HG03039 (cell line): ENCODE data around the gene EYA2.

Experiments
- ATAC-seq: cut with Tn5 transposase; IDR thresholded peaks from one replicate; pipeline ENCODE4 v1.9.1; 2021; ENCODE audit warnings: mild to moderate bottlenecking, moderate library complexity; ENCODE audit not compliant: unreplicated experiment

Gene EYA2

GRCh38 chr20:47216819-47217410 is 322.3 kb downstream of the EYA2 start:
- ATAC-seq = no peak

GRCh38 chr20:47217482-47218446 is 323.1 kb downstream of the EYA2 start:
- no peak for ATAC-seq

- no peak for ATAC-seq
Measured at GRCh38 chr20:47220161-47220582, 325.5 kb downstream of the EYA2 start.

GRCh38 chr20:47221036-47221625 is 326.5 kb downstream of the EYA2 start:
- no peak for ATAC-seq

- no peak for ATAC-seq
Measured at GRCh38 chr20:47222468-47223119, 328.0 kb downstream of the EYA2 start.

- no peak for ATAC-seq
Measured at GRCh38 chr20:47223896-47224295, 329.3 kb downstream of the EYA2 start.

- ATAC-seq = no peak
Measured at GRCh38 chr20:47224300-47224791, 329.7 kb downstream of the EYA2 start.

- ATAC-seq = no peak
Measured at GRCh38 chr20:47224857-47225256, 330.2 kb downstream of the EYA2 start.

GRCh38 chr20:47225458-47225857 is 330.8 kb downstream of the EYA2 start:
- ATAC-seq = no peak

GRCh38 chr20:47227119-47227518 is 332.5 kb downstream of the EYA2 start:
- no peak for ATAC-seq

- ATAC-seq = no peak
Measured at GRCh38 chr20:47227576-47227975, 332.9 kb downstream of the EYA2 start.

GRCh38 chr20:47228654-47229053 is 334.0 kb downstream of the EYA2 start:
- ATAC-seq = no peak

- ATAC-seq = no peak
Measured at GRCh38 chr20:47230811-47231256, 336.2 kb downstream of the EYA2 start.

GRCh38 chr20:47231382-47232039 is 336.9 kb downstream of the EYA2 start:
- ATAC-seq = no peak

- no peak for ATAC-seq
Measured at GRCh38 chr20:47232518-47232917, 337.9 kb downstream of the EYA2 start.

- ATAC-seq = no peak
Measured at GRCh38 chr20:47233333-47234188, 338.9 kb downstream of the EYA2 start.

GRCh38 chr20:47235111-47235510 is 340.5 kb downstream of the EYA2 start:
- no peak for ATAC-seq

- no peak for ATAC-seq
Measured at GRCh38 chr20:47235853-47236638, 341.4 kb downstream of the EYA2 start.

- no peak for ATAC-seq
Measured at GRCh38 chr20:47236639-47236900, 341.9 kb downstream of the EYA2 start.
